HCT116 (cell line): ENCODE measurements around the gene SUMO3. TPM values are rescaled to one million over a fixed set of nuclear protein-coding genes. Genes with fewer than 3 reads are reported as not detected.

Source experiments
- ATAC-seq: fragments of 200-7000 bp; cut with Tn5 transposase; 2 replicates; pipeline ENCODE4 v1.9.1; 2020; ENCODE audit warnings: mild to moderate bottlenecking, moderate library complexity
- BruUV-seq: library from RNA; stranded (reverse); fragments of 400-500 nt; replicated peaks from 2 replicates; lab custom pipeline; 2021; lab: Mats Ljungman, UMichigan
- CTCF ChIA-PET: fragments of 300-600 bp; sonication (Branson Sonifier 250); formaldehyde crosslinking; loops from one replicate; lab custom pipeline; 2021; ENCODE audit warnings: antibody characterized with exemption; lab: Charles Lee
- POLR2A ChIA-PET: fragments of 300-600, 350-600 bp; sonication (Branson Sonifier 250); formaldehyde crosslinking; loops from one replicate; lab custom pipeline; 2021; ENCODE audit warnings: antibody characterized with exemption; lab: Charles Lee
- RAD21 ChIA-PET, 2 experiments: fragments of 300-600 bp; sonication (Branson Sonifier 250); formaldehyde crosslinking; loops; one replicate each; lab custom pipeline; 2023; ENCODE audit warnings: low total read pairs in 2 of 2; ENCODE audit not compliant: uncharacterized antibody in 2 of 2, unreplicated experiment in 2 of 2, low non-redundant PET in 1 of 2; lab: Charles Lee
- DNase-seq: peaks from one replicate; pipeline ENCODE4 v3.0.0-alpha.2; 2010; ENCODE audit warnings: low read depth, low spot score
- H2AFZ ChIP-seq: fragments of 200-600 bp; shearing (Covaris generic), sonication (generic); 2 replicates; pipeline ENCODE4 v1.6.1; 2017; ENCODE audit warnings: low read depth, mixed run types, mixed read lengths, antibody characterized with exemption, low read length; ENCODE audit not compliant: poor library complexity, severe bottlenecking
- H3K27ac ChIP-seq: 2 replicates; pipeline ENCODE4 v1.5.1; 2012; ENCODE audit warnings: low read depth, low read length
- H3K27me3 ChIP-seq: fragments of 200-600 bp; sonication (generic); 2 replicates; pipeline ENCODE4 v1.6.1; 2016; ENCODE audit warnings: mixed run types, low read length, mixed read lengths; ENCODE audit not compliant: insufficient read depth
- H3K36me3 ChIP-seq, 2 experiments: fragments of 200-500 bp in 1 of 2; fragments of 200-600 bp in 1 of 2; sonication (Bioruptor generic) in 1 of 2; sonication (generic) in 1 of 2; 2 replicates each; pipeline versions ENCODE4 v1.5.1 to v1.6.1; 2014 to 2016; ENCODE audit warnings: low read length in 2 of 2, inconsistent platforms in 1 of 2, mixed read lengths in 1 of 2, mixed run types in 1 of 2; ENCODE audit not compliant: insufficient read depth in 2 of 2, control insufficient read depth in 1 of 2
- H3K4me1 ChIP-seq, 2 experiments: fragments of 200-600 bp in 1 of 2; sonication (generic) in 1 of 2; 2 replicates each; pipeline versions ENCODE4 v1.5.1 to v1.6.1; 2012 to 2017; ENCODE audit warnings: low read length in 2 of 2, inconsistent platforms in 1 of 2, mild to moderate bottlenecking in 1 of 2, mixed read lengths in 1 of 2, mixed run types in 1 of 2, moderate library complexity in 1 of 2; ENCODE audit not compliant: insufficient read depth in 2 of 2, control insufficient read depth in 1 of 2
- H3K4me2 ChIP-seq: fragments of 200-600 bp; sonication (generic); 2 replicates; pipeline ENCODE4 v1.6.1; 2017; ENCODE audit warnings: mixed run types, low read length, mixed read lengths
- H3K4me3 ChIP-seq, 2 experiments: fragments of 200-600 bp in 1 of 2; sonication (generic) in 1 of 2; replicated peaks in 1 of 2; 2 replicates each; pipeline ENCODE4 v1.5.1; 2011 to 2016; ENCODE audit warnings: low read length in 2 of 2, control low read depth in 1 of 2, low read depth in 1 of 2, mild to moderate bottlenecking in 1 of 2, mixed read lengths in 1 of 2, mixed run types in 1 of 2
- H3K79me2 ChIP-seq: fragments of 200-600 bp; sonication (generic); 2 replicates; pipeline ENCODE4 v1.6.1; 2017; ENCODE audit warnings: mild to moderate bottlenecking, mixed run types, low read length, moderate library complexity, mixed read lengths; ENCODE audit not compliant: insufficient read depth
- H3K9ac ChIP-seq: fragments of 200-600 bp; sonication (generic); 2 replicates; pipeline ENCODE4 v1.6.1; 2016; ENCODE audit warnings: low read length, mixed read lengths
- H3K9me2 ChIP-seq: fragments of 200-600 bp; sonication (generic), shearing (Covaris generic); 2 replicates; pipeline ENCODE4 v1.6.1; 2017; ENCODE audit warnings: mixed run types, mild to moderate bottlenecking, moderate library complexity; ENCODE audit not compliant: insufficient read depth
- H3K9me3 ChIP-seq, 2 experiments: fragments of 200-500 bp in 1 of 2; fragments of 200-600 bp in 1 of 2; sonication (Bioruptor generic) in 1 of 2; sonication (generic) in 1 of 2; 2 replicates each; pipeline ENCODE4 v1.6.1; 2014 to 2017; ENCODE audit warnings: low read length in 2 of 2, mixed read lengths in 2 of 2, inconsistent platforms in 1 of 2, low read depth in 1 of 2, mild to moderate bottlenecking in 1 of 2, mixed run types in 1 of 2, moderate library complexity in 1 of 2; ENCODE audit not compliant: control insufficient read depth in 1 of 2, insufficient read depth in 1 of 2
- H4K20me1 ChIP-seq: fragments of 200-600 bp; sonication (generic), shearing (Covaris generic); 2 replicates; pipeline ENCODE4 v1.6.1; 2017; ENCODE audit warnings: mixed run types, mild to moderate bottlenecking, moderate library complexity; ENCODE audit not compliant: insufficient read depth
- CBX3 ChIP-seq: IDR thresholded peaks from 2 replicates; pipeline ENCODE4 v1.6.1; 2012; ENCODE audit warnings: low read depth
- CEBPB ChIP-seq: IDR thresholded peaks from 2 replicates; pipeline ENCODE4 v1.6.1; 2012; ENCODE audit warnings: low read depth
- EGR1 ChIP-seq: IDR thresholded peaks from 2 replicates; pipeline ENCODE4 v1.6.1; 2012; ENCODE audit warnings: low read depth
- ELF1 ChIP-seq: IDR thresholded peaks from 2 replicates; pipeline ENCODE4 v1.6.1; 2012; ENCODE audit warnings: low read depth, borderline replicate concordance
- FOSL1 ChIP-seq: IDR thresholded peaks from 2 replicates; pipeline ENCODE4 v1.6.1; 2012; ENCODE audit warnings: low read depth
- JUND ChIP-seq: IDR thresholded peaks from 2 replicates; pipeline ENCODE4 v1.6.1; 2012
- POLR2A ChIP-seq: IDR thresholded peaks from 2 replicates; pipeline ENCODE4 v1.7.0; 2011; ENCODE audit warnings: borderline replicate concordance; ENCODE audit not compliant: insufficient read depth, insufficient read length; ENCODE audit errors: extremely low read depth
- POLR2AphosphoS5 ChIP-seq: IDR thresholded peaks from 2 replicates; pipeline ENCODE4 v1.6.1; 2011; ENCODE audit warnings: mild to moderate bottlenecking, low read depth, low read length, moderate library complexity
- REST ChIP-seq: IDR thresholded peaks from 2 replicates; pipeline ENCODE4 v1.6.1; 2012; ENCODE audit warnings: low read depth
- SIN3A ChIP-seq: IDR thresholded peaks from 2 replicates; pipeline ENCODE4 v1.6.1; 2012; ENCODE audit warnings: low read depth
- SP1 ChIP-seq: IDR thresholded peaks from 2 replicates; pipeline ENCODE4 v1.6.1; 2012; ENCODE audit warnings: low read depth
- TCF7L2 ChIP-seq: IDR thresholded peaks from 2 replicates; pipeline ENCODE4 v1.7.0; 2011; ENCODE audit warnings: borderline replicate concordance, inconsistent platforms; ENCODE audit not compliant: insufficient read depth, insufficient read length; ENCODE audit errors: extremely low read depth
- ZNF274 ChIP-seq: fragments of 200-500 bp; sonication (Bioruptor generic); IDR thresholded peaks from 2 replicates; pipeline ENCODE4 v1.6.1; 2014; ENCODE audit warnings: mild to moderate bottlenecking, low read depth, low read length, inconsistent platforms
- intact Hi-C: fragments of 100-400 bp; cut with micrococcal nuclease; formaldehyde crosslinking; loops from 2 replicates; pipeline ENCODE4 v1.10.0; 2022
- total RNA-seq: library from RNA; stranded (reverse); gene quantifications from one replicate; pipeline ENCODE4 v1.2.1, GENCODE V29; 2021; ENCODE audit not compliant: unreplicated experiment
- TF ChIP-seq, protein P1 (sequence below), 3 experiments: fragments of 200-600 bp in 1 of 3; sonication (generic) in 1 of 3; IDR thresholded peaks in 2 of 3; conservative IDR thresholded peaks in 1 of 3; 2 replicates each; pipeline ENCODE4 v1.5.1; 2012 to 2017; ENCODE audit warnings: low read depth in 2 of 3, low read length in 2 of 3, antibody characterized with exemption in 1 of 3, borderline replicate concordance in 1 of 3, control low read depth in 1 of 3, mild to moderate bottlenecking in 1 of 3, mixed read lengths in 1 of 3, mixed run types in 1 of 3, moderate library complexity in 1 of 3; ENCODE audit not compliant: insufficient read depth in 1 of 3
- TF ChIP-seq, protein P2 (sequence below): IDR thresholded peaks from 2 replicates; pipeline ENCODE4 v1.6.1; 2011; ENCODE audit warnings: mild to moderate bottlenecking, low read length, moderate library complexity; ENCODE audit not compliant: insufficient replicate concordance; ENCODE audit errors: extremely low read depth

Gene SUMO3
- total RNA-seq, 1 experiment from 2014 or later, result 31.5 TPM

DNA sequence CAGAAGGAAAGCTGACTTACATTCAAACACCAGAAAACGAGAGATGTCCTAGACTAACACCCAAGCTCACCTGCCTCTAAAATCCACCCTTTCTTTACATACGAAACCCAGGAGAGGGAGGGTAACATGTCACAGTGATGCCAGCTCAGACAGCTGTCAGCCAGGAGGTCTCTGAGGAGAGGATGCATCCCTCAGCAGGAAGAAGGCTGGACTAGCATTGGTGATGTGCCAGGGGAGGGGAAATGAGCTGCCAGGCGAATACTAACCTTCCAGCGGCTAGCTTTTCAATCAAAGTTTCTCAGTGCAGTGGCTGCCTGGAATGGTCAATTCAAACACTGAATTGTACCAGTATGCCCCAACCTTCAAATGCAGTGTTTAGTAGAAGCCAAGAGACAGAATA, 12.6 kb downstream of the SUMO3 start:
- ATAC-seq, result no peak
- Histone ChIP-seq H3K4me3 (no peak overlapping the region), H3K9me3 (no peaks in the 10 kb centered on the region), H3K9ac (no peak overlapping the region), H2AFZ (no peak overlapping the region), H3K79me2 (peaks cover 24% of the 10 kb centered on the region)
- ChIA-PET POLR2A (no interaction called here), RAD21 (no interaction called here), CTCF (interaction anchor here (1.0 kb wide), 1 partner anchor 12 kb away, joined by 4 read pairs; no protein-coding TSS in a partner anchor)
- no TSS peak for BruUV-seq
- TF ChIP-seq POLR2AphosphoS5, result no peak
- TF ChIP-seq ELF1, result no peak
- no peak for TF ChIP-seq POLR2A
- TF ChIP-seq, protein P1, sequence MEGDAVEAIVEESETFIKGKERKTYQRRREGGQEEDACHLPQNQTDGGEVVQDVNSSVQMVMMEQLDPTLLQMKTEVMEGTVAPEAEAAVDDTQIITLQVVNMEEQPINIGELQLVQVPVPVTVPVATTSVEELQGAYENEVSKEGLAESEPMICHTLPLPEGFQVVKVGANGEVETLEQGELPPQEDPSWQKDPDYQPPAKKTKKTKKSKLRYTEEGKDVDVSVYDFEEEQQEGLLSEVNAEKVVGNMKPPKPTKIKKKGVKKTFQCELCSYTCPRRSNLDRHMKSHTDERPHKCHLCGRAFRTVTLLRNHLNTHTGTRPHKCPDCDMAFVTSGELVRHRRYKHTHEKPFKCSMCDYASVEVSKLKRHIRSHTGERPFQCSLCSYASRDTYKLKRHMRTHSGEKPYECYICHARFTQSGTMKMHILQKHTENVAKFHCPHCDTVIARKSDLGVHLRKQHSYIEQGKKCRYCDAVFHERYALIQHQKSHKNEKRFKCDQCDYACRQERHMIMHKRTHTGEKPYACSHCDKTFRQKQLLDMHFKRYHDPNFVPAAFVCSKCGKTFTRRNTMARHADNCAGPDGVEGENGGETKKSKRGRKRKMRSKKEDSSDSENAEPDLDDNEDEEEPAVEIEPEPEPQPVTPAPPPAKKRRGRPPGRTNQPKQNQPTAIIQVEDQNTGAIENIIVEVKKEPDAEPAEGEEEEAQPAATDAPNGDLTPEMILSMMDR (IDR thresholded peaks at IDR 0.05 in 2 of 3, conservative IDR thresholded peaks at IDR 0.05 in 1 of 3; ENCODE audit: borderline replicate concordance in 1 of 3, insufficient read depth in 1 of 3, low read depth in 2 of 3, low read length in 2 of 3), result no peak
- TF ChIP-seq JUND, result no peak
- no peak for TF ChIP-seq REST
- no peak for TF ChIP-seq CBX3
- TF ChIP-seq FOSL1, result no peak
- TF ChIP-seq, protein P2, sequence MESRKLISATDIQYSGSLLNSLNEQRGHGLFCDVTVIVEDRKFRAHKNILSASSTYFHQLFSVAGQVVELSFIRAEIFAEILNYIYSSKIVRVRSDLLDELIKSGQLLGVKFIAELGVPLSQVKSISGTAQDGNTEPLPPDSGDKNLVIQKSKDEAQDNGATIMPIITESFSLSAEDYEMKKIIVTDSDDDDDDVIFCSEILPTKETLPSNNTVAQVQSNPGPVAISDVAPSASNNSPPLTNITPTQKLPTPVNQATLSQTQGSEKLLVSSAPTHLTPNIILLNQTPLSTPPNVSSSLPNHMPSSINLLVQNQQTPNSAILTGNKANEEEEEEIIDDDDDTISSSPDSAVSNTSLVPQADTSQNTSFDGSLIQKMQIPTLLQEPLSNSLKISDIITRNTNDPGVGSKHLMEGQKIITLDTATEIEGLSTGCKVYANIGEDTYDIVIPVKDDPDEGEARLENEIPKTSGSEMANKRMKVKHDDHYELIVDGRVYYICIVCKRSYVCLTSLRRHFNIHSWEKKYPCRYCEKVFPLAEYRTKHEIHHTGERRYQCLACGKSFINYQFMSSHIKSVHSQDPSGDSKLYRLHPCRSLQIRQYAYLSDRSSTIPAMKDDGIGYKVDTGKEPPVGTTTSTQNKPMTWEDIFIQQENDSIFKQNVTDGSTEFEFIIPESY, result no peak
- TF ChIP-seq EGR1, result no peak
- no peak for TF ChIP-seq CEBPB
- TF ChIP-seq ZNF274, result no peak
- no peak for TF ChIP-seq SIN3A
- no peak for TF ChIP-seq TCF7L2
- no peak for TF ChIP-seq SP1
- TF ChIP-seq, all 23 proteins: peak for 0
- H3K27me3 ChIP-seq, result no peaks in the 10 kb centered on the region
- peaks cover 0 to 14% of the 10 kb centered on the region in 2 experiments; a peak in 2 of 4 replicates for H3K36me3 ChIP-seq
- peaks cover 10 to 16% of the 10 kb centered on the region in 2 experiments for H3K4me1 ChIP-seq
- H4K20me1 ChIP-seq, result peaks cover 7% of the 10 kb centered on the region; the same call in 1 of the 2 replicates
- H3K9me2 ChIP-seq, result no peaks in the 10 kb centered on the region
- no peak overlapping the region for H3K27ac ChIP-seq
- DNase-seq, result no peak
- no peak overlapping the region for H3K4me2 ChIP-seq
- intact Hi-C loops, result no loop called here
